GM21381 (cell line): ENCODE data around the gene DHRS9.
"Not testable (repeated sequence)": the region's sequence is repeated elsewhere in the genome, so short reads cannot be mapped to it uniquely, and the experiment has no call there.

Experiments
- ATAC-seq: cut with Tn5 transposase; IDR thresholded peaks from one replicate; pipeline ENCODE4 v1.9.1; 2021; ENCODE audit warnings: mild to moderate bottlenecking, moderate library complexity; ENCODE audit not compliant: unreplicated experiment

DHRS9 gene

GRCh38 chr2:169069341-169069740 is at the start of gene DHRS9:
Gene DHRS9 (plus strand): TSS chr2:169069563. CDS start chr2:169081582, 12,019 bp downstream.
- ATAC-seq: no peak

- ATAC-seq: no peak
Measured at GRCh38 chr2:169023161-169023560, 46.2 kb upstream of the DHRS9 start.

GRCh38 chr2:169026056-169026455 is 43.3 kb upstream of the DHRS9 start:
- ATAC-seq: no peak

- no peak for ATAC-seq
Measured at GRCh38 chr2:169027234-169027633, 42.1 kb upstream of the DHRS9 start.

GRCh38 chr2:169029341-169029740 is 40.0 kb upstream of the DHRS9 start:
- ATAC-seq: no peak

GRCh38 chr2:169031202-169031601 is 38.2 kb upstream of the DHRS9 start, which contains the start of gene ABCB11:
Gene ABCB11 (minus strand): TSS chr2:169031324. CDS start chr2:169018125, 13,199 bp downstream.
- ATAC-seq: no peak

GRCh38 chr2:169034256-169034655 is 35.1 kb upstream of the DHRS9 start:
- no peak for ATAC-seq

GRCh38 chr2:169034984-169035544 is 34.3 kb upstream of the DHRS9 start:
- ATAC-seq: no peak

GRCh38 chr2:169035887-169036286 is 33.5 kb upstream of the DHRS9 start:
- ATAC-seq: no peak

GRCh38 chr2:169036736-169037440 is 32.5 kb upstream of the DHRS9 start:
- peak; percentile 48 for ATAC-seq

GRCh38 chr2:169038338-169038757 is 31.0 kb upstream of the DHRS9 start:
- ATAC-seq: peak; percentile 58

GRCh38 chr2:169039702-169040101 is 29.7 kb upstream of the DHRS9 start:
- ATAC-seq: no peak

- ATAC-seq: no peak
Measured at GRCh38 chr2:169041594-169041993, 27.8 kb upstream of the DHRS9 start.

- ATAC-seq: no peak
Measured at GRCh38 chr2:169042856-169043255, 26.5 kb upstream of the DHRS9 start.

- no peak for ATAC-seq
Measured at GRCh38 chr2:169046440-169047151, 22.8 kb upstream of the DHRS9 start.

GRCh38 chr2:169047256-169048250 is 21.8 kb upstream of the DHRS9 start:
- no peak for ATAC-seq

- ATAC-seq: no peak
Measured at GRCh38 chr2:169049142-169049541, 20.2 kb upstream of the DHRS9 start.

- ATAC-seq: no peak
Measured at GRCh38 chr2:169050476-169051240, 18.7 kb upstream of the DHRS9 start.

GRCh38 chr2:169054575-169054974 is 14.8 kb upstream of the DHRS9 start:
- not testable (repeated sequence) for ATAC-seq

GRCh38 chr2:169064199-169064598 is 5.2 kb upstream of the DHRS9 start:
- ATAC-seq: not testable (repeated sequence)
